OCI-LY1 (cell line): ENCODE data around the gene KLF14.

ENCODE experiments used
- CTCF ChIP-seq: fragments of 200-600 bp; sonication (generic), shearing (Covaris generic); IDR thresholded peaks from 2 replicates; pipeline ENCODE4 v1.5.1; 2017; ENCODE audit warnings: mild to moderate bottlenecking, antibody characterized with exemption, low read length, moderate library complexity, mixed read lengths
- EZH2 ChIP-seq: fragments of 200-600 bp; sonication (generic), shearing (Covaris generic); IDR thresholded peaks from 2 replicates; pipeline ENCODE4 v1.8.0; 2017; ENCODE audit warnings: borderline replicate concordance, mixed run types, mild to moderate bottlenecking, antibody characterized with exemption, low read length, moderate library complexity, mixed read lengths

- TF ChIP-seq CTCF (no peak), EZH2 (no peak)
These were observed 2.4 kb upstream of the KLF14 start for GRCh38 chr7:130736298-130736900.
